ENCODE results near the gene BRPF3. TPM values are rescaled to one million over a fixed set of nuclear protein-coding genes. Genes with fewer than 3 reads are reported as not detected.
A peak's percentile ranks its signal among the peaks of the same experiment; 100 is the strongest.

The BRPF3 gene
- total and polyA plus RNA-seq, 9 of the 15 experiments (the other 6 are each of a cell fraction or from before 2014, with no cell fraction given): 2.2 to 19.3 (median 8.0) TPM

DNA sequence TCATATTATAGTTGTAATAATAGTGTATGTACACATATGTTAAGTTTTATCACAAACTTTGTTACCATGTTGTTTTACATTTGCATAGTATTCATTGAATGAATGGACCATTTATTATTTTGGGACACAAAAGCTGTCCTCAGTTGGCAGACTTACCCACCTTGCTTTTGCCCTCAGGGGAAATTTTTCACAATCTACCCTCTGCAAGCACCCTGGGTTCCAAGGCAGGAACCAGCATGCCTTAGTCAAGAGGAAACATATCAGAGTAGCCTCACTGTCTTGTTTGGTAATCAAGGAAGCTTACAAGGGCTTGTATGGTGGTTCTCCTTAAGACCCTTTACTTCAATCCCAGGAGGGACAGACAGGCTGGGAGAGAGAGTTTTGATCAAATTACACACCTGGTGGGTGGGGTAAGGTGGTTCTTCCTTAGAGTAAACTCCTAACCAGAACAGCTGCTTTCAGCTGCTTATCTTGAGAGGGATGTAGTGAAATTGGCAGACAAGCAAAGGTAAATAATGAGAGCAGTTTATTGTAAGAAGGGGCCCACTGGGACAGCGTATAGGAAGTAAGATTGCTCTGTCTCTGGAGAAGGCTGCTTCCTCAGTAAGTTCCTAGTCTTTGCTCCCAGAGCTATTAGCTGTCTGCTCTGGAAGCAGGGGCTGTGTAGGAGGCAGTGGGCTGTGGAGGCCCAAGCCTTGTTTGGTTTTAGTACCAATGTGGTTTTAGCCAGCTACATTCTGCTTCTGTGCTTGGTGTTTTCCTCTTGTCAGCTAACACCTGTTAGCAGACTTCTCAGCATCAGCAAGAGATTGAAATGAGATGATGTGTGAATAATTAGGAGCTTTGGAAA lies 31.1 kb downstream of the BRPF3 start:
- no peak overlapping the region for H3K4me3 ChIP-seq
- H3K9me3 ChIP-seq (replicated peaks; ENCODE audit: control insufficient read depth, insufficient read depth, low read depth, low read length): no peaks in the 10 kb centered on the region
- ChIA-PET POLR2A (interaction anchor here (0.6 to 1.7 kb wide), 6 partner anchors 10 to 274 kb away, joined by 3 read pairs; no protein-coding TSS in a partner anchor), CTCF (ENCODE audit: low intra/inter-chr PET ratio) (no interaction called here)
- H3K27ac ChIP-seq (ENCODE audit: extremely low read depth, low read depth, low read length): no peak overlapping the region
- no peak overlapping the region for H2AFZ ChIP-seq (ENCODE audit: low read depth, low read length)
- peaks cover 6% of the 10 kb centered on the region for H3K9me1 ChIP-seq (ENCODE audit: control insufficient read depth, insufficient read depth, low read length)
- no peak for TF ChIP-seq CEBPG (CRISPR knock-in tag; IDR thresholded peaks at IDR 0.05)
- TF ChIP-seq CEBPG (tag; conservative IDR thresholded peaks at IDR 0.05 in 1 of 2, IDR thresholded peaks at IDR 0.05 in 1 of 2): no peak
- peak; percentile 22 for TF ChIP-seq CBFA2T2 (conservative IDR thresholded peaks at IDR 0.05)
- no peak for TF ChIP-seq TSC22D4 (tag; IDR thresholded peaks at IDR 0.05)
- peak; percentile 35; the same call in 1 of the 2 replicates for TF ChIP-seq CBFA2T3 (IDR thresholded peaks at IDR 0.05)
- 0 out of 2 replicates have a peak, but pooled peaks have one; percentile 31 for TF ChIP-seq TCF3 (CRISPR knock-in tag; IDR thresholded peaks at IDR 0.05)
- TF ChIP-seq ZNF311 (CRISPR knock-in tag; IDR thresholded peaks at IDR 0.05): no peak
- TF ChIP-seq, protein P1, sequence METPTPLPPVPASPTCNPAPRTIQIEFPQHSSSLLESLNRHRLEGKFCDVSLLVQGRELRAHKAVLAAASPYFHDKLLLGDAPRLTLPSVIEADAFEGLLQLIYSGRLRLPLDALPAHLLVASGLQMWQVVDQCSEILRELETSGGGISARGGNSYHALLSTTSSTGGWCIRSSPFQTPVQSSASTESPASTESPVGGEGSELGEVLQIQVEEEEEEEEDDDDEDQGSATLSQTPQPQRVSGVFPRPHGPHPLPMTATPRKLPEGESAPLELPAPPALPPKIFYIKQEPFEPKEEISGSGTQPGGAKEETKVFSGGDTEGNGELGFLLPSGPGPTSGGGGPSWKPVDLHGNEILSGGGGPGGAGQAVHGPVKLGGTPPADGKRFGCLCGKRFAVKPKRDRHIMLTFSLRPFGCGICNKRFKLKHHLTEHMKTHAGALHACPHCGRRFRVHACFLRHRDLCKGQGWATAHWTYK (CRISPR knock-in tag; IDR thresholded peaks at IDR 0.05): no peak
- ATAC-seq (no peak), DNase-seq (ENCODE audit: extremely low read depth in 1 of 4, low spot score in 3 of 4) (peak in 3 of 4 experiments; percentile 21 to 62 (median 59)), FAIRE-seq (no peak)
- no peaks in the 10 kb centered on the region for H4K20me1 ChIP-seq (replicated peaks; ENCODE audit: control insufficient read depth, insufficient read depth, low read length)
- no peaks in the 10 kb centered on the region for H3K79me2 ChIP-seq (ENCODE audit: control insufficient read depth, insufficient read depth, low read length)
- no peak overlapping the region for H3K4me2 ChIP-seq (ENCODE audit: insufficient read depth, low read length)
- WGBS (ENCODE audit: insufficient coverage, low coverage, missing lambda C conversion rate): 64% methylated on average over 1 of the region's 1 CpG
- no TSS peak for BruUV-seq (replicated peaks)
- intact Hi-C loops (cut with micrococcal nuclease) (no loop called here), in situ Hi-C loops (cut with MboI) (no loop called here)
- peaks cover 5 to 27% of the 10 kb centered on the region in 2 experiments for H3K4me1 ChIP-seq (replicated peaks in 1 of 2; ENCODE audit: control insufficient read depth in 2 of 2, insufficient read depth in 2 of 2, low read length in 2 of 2)
- peaks cover 20% of the 10 kb centered on the region; the same call in 1 of the 3 replicates for H3K36me3 ChIP-seq (ENCODE audit: control insufficient read depth, insufficient read depth, low read length)
- no peaks in the 10 kb centered on the region for H3K27me3 ChIP-seq (ENCODE audit: control insufficient read depth in 2 of 2, insufficient read depth in 2 of 2, low read length in 2 of 2)
- peak overlapping the region in 1 of 2 experiments; percentile 35; a peak in 1 of 4 replicates for H3K9ac ChIP-seq (ENCODE audit: insufficient read depth in 1 of 2, low read depth in 2 of 2, low read length in 2 of 2)
